ENCODE data around the gene COL23A1.
A peak's percentile ranks its signal among the peaks of the same experiment; 100 is the strongest.

GRCh38 chr5:178196986-178197385, 393.2 kb downstream of the COL23A1 start:
- no peak for TF ChIP-seq EP300 (IDR thresholded peaks at IDR 0.05)
- TF ChIP-seq CTCF (IDR thresholded peaks at IDR 0.05) = peak in 1 of 4 experiments; percentile 26

Measured in gastroesophageal sphincter (tissue), 3 donors.